NCI-H526 treated with DMSO at 0.1 percent for 48 hours (cell line): ENCODE data around the gene GRAMD1C.

ENCODE experiments used
- DNase-seq: peaks from one replicate; lab custom pipeline; 2025; lab: John Stamatoyannopoulos, UW

The GRAMD1C gene

GRCh38 chr3:113952921-113953320, 114.3 kb downstream of the GRAMD1C start:
- no peak for DNase-seq

GRCh38 chr3:113953677-113954076, 115.1 kb downstream of the GRAMD1C start:
- DNase-seq: no peak

- DNase-seq: no peak
Measured at GRCh38 chr3:113954091-113954685, 115.6 kb downstream of the GRAMD1C start.

- no peak for DNase-seq
Measured at GRCh38 chr3:113963879-113964278, 125.3 kb downstream of the GRAMD1C start.

GRCh38 chr3:113966172-113966571, 127.6 kb downstream of the GRAMD1C start:
- no peak for DNase-seq

- no peak for DNase-seq
Measured at GRCh38 chr3:113968986-113969385, 130.4 kb downstream of the GRAMD1C start.

GRCh38 chr3:113977822-113978221, 139.2 kb downstream of the GRAMD1C start:
- no peak for DNase-seq

GRCh38 chr3:113979916-113980315, 141.3 kb downstream of the GRAMD1C start:
- peak; percentile 77 for DNase-seq

- DNase-seq: no peak
Measured at GRCh38 chr3:113981803-113982202, 143.2 kb downstream of the GRAMD1C start.

- no peak for DNase-seq
Measured at GRCh38 chr3:113983544-113983943, 145.0 kb downstream of the GRAMD1C start.

- DNase-seq: no peak
Measured at GRCh38 chr3:113985541-113985940, 147.0 kb downstream of the GRAMD1C start.
